22Rv1 (cell line): ENCODE data around the gene NEK8.

Experiments used
- ZFX ChIP-seq: fragments of 450-650 bp; IDR thresholded peaks from 2 replicates; pipeline ENCODE4 v1.6.1; 2017; ENCODE audit warnings: antibody characterized with exemption, borderline replicate concordance
- TF ChIP-seq, protein P1 (sequence below): fragments of 450-650 bp; IDR thresholded peaks from 2 replicates; pipeline ENCODE4 v1.5.1; 2017; ENCODE audit warnings: mild to moderate bottlenecking

DNA sequence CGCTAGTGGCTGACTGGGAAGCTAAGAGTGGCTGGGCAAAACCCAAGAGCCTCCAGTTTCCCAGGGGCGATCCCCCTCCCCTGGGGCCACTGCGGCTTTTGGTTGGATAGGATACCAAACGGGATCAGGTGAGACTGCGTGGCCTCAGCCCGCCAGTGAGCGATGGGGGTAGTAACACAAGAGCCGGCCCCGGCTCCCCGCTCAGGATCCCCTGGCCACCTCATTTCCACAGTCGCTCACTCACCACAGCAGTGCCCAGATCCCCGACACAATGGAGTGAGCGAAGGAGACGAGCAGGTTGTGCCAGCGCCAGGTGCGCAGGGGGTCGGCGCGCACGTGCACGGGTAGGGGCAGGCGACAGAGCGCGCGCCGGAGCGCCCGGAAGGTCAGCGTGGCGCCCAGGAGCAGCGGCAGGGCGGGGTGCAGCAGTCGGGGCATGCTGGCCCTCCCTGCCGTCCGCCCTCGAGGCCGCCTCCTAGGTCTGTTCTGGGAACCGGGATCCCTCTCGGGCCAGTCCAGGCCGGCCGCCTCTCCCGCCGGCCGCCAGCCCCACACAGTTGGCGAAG lies 2.8 kb upstream of the NEK8 start:
- TF ChIP-seq, protein P1, sequence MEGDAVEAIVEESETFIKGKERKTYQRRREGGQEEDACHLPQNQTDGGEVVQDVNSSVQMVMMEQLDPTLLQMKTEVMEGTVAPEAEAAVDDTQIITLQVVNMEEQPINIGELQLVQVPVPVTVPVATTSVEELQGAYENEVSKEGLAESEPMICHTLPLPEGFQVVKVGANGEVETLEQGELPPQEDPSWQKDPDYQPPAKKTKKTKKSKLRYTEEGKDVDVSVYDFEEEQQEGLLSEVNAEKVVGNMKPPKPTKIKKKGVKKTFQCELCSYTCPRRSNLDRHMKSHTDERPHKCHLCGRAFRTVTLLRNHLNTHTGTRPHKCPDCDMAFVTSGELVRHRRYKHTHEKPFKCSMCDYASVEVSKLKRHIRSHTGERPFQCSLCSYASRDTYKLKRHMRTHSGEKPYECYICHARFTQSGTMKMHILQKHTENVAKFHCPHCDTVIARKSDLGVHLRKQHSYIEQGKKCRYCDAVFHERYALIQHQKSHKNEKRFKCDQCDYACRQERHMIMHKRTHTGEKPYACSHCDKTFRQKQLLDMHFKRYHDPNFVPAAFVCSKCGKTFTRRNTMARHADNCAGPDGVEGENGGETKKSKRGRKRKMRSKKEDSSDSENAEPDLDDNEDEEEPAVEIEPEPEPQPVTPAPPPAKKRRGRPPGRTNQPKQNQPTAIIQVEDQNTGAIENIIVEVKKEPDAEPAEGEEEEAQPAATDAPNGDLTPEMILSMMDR: no peak
- TF ChIP-seq ZFX: no peak
